GM12865 (cell line): ENCODE results near the gene NOL9.

Experiments
- DNase-seq: peaks from one replicate; pipeline ENCODE4 v3.0.0; 2010; ENCODE audit warnings: low read depth
- H3K4me3 ChIP-seq: 2 replicates; pipeline ENCODE4 v1.5.1; 2011; ENCODE audit warnings: mild to moderate bottlenecking, low read depth, low read length, control low read depth
- TF ChIP-seq, protein P1 (sequence below): IDR thresholded peaks from 2 replicates; pipeline ENCODE4 v1.5.1; 2011; ENCODE audit warnings: low read length, control low read depth, low read depth, inconsistent platforms; ENCODE audit not compliant: insufficient read depth; ENCODE audit errors: missing control alignments

The NOL9 gene

GRCh38 chr1:6547301-6547700 is 7.0 kb downstream of the NOL9 start:
- no peak for DNase-seq
- no peak overlapping the region for H3K4me3 ChIP-seq
- TF ChIP-seq, protein P1, sequence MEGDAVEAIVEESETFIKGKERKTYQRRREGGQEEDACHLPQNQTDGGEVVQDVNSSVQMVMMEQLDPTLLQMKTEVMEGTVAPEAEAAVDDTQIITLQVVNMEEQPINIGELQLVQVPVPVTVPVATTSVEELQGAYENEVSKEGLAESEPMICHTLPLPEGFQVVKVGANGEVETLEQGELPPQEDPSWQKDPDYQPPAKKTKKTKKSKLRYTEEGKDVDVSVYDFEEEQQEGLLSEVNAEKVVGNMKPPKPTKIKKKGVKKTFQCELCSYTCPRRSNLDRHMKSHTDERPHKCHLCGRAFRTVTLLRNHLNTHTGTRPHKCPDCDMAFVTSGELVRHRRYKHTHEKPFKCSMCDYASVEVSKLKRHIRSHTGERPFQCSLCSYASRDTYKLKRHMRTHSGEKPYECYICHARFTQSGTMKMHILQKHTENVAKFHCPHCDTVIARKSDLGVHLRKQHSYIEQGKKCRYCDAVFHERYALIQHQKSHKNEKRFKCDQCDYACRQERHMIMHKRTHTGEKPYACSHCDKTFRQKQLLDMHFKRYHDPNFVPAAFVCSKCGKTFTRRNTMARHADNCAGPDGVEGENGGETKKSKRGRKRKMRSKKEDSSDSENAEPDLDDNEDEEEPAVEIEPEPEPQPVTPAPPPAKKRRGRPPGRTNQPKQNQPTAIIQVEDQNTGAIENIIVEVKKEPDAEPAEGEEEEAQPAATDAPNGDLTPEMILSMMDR, result no peak

GRCh38 chr1:6546326-6546725 is 8.0 kb downstream of the NOL9 start:
- H3K4me3 ChIP-seq, result no peak overlapping the region
- TF ChIP-seq, protein P1, result no peak
- DNase-seq, result no peak

DNA sequence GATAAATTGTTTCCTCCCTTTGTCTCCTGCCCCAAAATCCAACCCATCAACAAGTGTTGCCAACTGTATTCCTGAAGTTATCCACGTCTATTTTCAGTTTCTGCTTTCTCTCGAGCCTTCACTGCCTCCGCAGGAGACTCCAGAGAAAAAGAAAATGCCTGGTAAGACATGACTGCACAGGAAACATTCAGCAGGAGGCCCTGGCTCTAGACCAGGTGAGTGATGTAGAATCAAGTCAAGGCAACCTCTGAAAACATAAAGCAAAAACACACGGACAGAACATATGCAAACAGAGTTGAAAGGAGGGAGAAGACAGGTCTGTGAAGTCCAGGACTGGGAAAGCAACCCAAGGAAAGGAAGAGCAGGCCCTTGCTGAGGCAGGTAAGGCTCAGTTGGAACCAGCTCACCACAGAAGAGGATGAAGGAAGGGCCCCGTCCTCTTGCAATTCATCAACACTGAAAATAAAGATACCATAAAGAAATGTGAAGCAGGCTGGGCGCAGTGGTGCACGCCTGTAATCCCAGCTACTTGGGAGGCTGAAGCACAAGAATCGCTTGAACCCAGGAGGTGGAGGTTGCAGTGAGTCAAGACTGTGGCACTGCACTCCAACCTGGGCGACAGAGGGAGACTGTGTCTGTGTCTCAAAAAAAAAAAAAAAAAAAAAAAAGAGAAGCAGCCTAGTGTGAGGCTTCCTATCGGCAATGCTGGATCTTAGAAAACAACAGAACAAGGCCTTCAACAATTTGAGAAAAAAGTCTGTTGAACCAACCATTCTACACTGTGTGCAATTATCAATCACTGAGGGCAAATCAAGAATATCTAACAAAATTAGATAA is 8.8 kb downstream of the NOL9 start:
- no peak for DNase-seq
- no peak overlapping the region for H3K4me3 ChIP-seq
- TF ChIP-seq, protein P1, result no peak

DNA sequence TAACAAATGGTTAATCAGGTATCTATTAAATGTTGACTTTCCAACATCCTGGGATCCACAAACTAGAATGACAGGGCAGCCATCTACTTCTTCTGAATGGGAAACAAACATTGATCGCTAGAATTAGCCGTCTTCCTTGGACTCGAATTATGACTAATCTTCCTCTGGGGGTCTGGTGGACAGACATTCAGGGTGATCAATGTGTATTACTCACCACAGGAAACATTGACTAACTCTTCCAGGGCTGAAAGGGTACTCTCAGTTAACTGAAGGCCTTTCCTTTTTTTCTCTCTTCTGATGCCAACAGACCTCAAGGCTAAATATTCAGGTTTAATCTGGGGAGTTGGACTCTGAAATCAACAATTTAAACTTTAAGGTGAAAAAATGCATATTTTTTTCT is 9.5 kb downstream of the NOL9 start:
- no peak overlapping the region for H3K4me3 ChIP-seq
- DNase-seq, result no peak
- TF ChIP-seq, protein P1, result no peak

GRCh38 chr1:6538956-6539355 is 15.4 kb downstream of the NOL9 start:
- H3K4me3 ChIP-seq, result no peak overlapping the region
- no peak for DNase-seq
- TF ChIP-seq, protein P1, result no peak

DNA sequence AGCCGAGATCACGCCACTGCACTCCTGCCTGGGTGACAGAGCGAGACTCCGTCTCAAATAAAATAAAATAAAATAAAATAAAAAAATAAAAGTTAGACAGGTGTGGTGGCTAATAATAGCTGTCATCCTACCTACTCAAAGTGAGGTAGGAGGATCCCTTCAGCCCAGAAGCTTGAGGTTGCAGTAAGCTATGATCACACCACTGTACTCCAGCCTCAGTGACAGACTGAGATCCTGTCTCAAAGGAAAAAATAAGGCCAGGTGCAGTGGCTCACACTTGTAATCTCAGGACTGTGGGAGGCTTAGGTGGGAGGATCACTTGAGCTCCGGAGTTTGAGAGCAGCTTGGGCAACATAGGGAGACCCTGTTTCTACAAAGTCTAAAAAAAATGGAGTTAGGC is 18.0 kb downstream of the NOL9 start:
- no peak for DNase-seq
- H3K4me3 ChIP-seq, result no peak overlapping the region
- TF ChIP-seq, protein P1, result no peak

DNA sequence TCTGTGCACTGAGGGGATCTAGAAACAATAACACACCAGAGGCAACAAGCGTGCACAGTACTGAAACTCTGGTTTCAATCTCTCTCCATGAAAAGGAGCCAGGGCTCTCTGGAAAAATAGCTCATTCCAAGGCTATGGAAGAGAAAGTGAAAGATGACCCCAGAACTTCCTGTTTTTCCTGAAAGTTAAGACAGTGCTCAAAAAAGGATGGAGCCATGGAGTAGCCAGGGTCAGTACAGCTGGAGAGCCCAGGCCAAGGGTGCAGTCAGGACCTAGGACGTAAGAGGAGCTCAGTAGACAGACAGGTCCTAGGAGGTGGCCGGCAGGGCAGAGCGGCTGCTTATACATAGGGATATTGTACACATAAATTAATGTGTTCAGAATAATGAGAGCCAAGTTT is 19.1 kb downstream of the NOL9 start:
- H3K4me3 ChIP-seq, result no peak overlapping the region
- no peak for DNase-seq
- TF ChIP-seq, protein P1, result no peak
